Activated naive CD8-positive, alpha-beta T cell treated with anti-CD3 and anti-CD28 coated beads, Interleukin-2, amount 50 U/mL, for 24 hours (primary cell): ENCODE measurements around the gene UBQLNL.

Experiments used
- ATAC-seq: fragments of 150-1000 bp; cut with Tn5 transposase; one replicate; pipeline ENCODE4 v1.10.0; 2021
- DNase-seq: peaks from one replicate; pipeline ENCODE4 v3.0.0; 2021
- H3K27ac Mint-ChIP-seq: one replicate; pipeline ENCODE4 v1.8.0; 2021; ENCODE audit warnings: mild to moderate bottlenecking, mixed read lengths
- H3K27me3 Mint-ChIP-seq: one replicate; pipeline ENCODE4 v1.8.0; 2021; ENCODE audit warnings: mixed read lengths
- H3K36me3 Mint-ChIP-seq: one replicate; pipeline ENCODE4 v1.8.0; 2021; ENCODE audit warnings: low read depth, mixed read lengths
- H3K4me1 Mint-ChIP-seq: one replicate; pipeline ENCODE4 v1.8.0; 2021; ENCODE audit warnings: mixed read lengths
- H3K4me3 Mint-ChIP-seq: one replicate; pipeline ENCODE4 v1.8.0; 2021; ENCODE audit warnings: mild to moderate bottlenecking, moderate library complexity, mixed read lengths
- H3K9me3 Mint-ChIP-seq: one replicate; pipeline ENCODE4 v1.8.0; 2021; ENCODE audit warnings: mixed read lengths

UBQLNL gene

GRCh38 chr11:5527716-5528115, 11.2 kb upstream of the UBQLNL start:
- Mint-ChIP-seq H3K27me3 (no peaks in the 10 kb centered on the region), H3K36me3 (no peaks in the 10 kb centered on the region)
- no peak for ATAC-seq

GRCh38 chr11:5524756-5525155, 8.3 kb upstream of the UBQLNL start:
- H3K36me3 Mint-ChIP-seq, result no peaks in the 10 kb centered on the region
- ATAC-seq, result no peak
- no peak overlapping the region for H3K27ac Mint-ChIP-seq
- H3K4me1 Mint-ChIP-seq, result no peaks in the 10 kb centered on the region
- no peaks in the 10 kb centered on the region for H3K27me3 Mint-ChIP-seq
- H3K9me3 Mint-ChIP-seq, result no peaks in the 10 kb centered on the region
- H3K4me3 Mint-ChIP-seq, result no peak overlapping the region
- DNase-seq, result no peak

More at GRCh38 chr11:5527716-5528115, 11.2 kb upstream of the UBQLNL start:
- H3K9me3 Mint-ChIP-seq, result no peaks in the 10 kb centered on the region
- DNase-seq, result no peak
- no peak overlapping the region for H3K27ac Mint-ChIP-seq
- no peak overlapping the region for H3K4me3 Mint-ChIP-seq
- H3K4me1 Mint-ChIP-seq, result no peaks in the 10 kb centered on the region

- Mint-ChIP-seq H3K4me3 (no peak overlapping the region), H3K9me3 (no peaks in the 10 kb centered on the region), H3K4me1 (no peaks in the 10 kb centered on the region), H3K27ac (no peak overlapping the region), H3K27me3 (no peaks in the 10 kb centered on the region), H3K36me3 (no peaks in the 10 kb centered on the region)
- DNase-seq, result no peak
- ATAC-seq, result no peak
Observed at GRCh38 chr11:5522308-5522707, 5.8 kb upstream of the UBQLNL start.

GRCh38 chr11:5521540-5521939, 5.0 kb upstream of the UBQLNL start:
- H3K9me3 Mint-ChIP-seq, result no peaks in the 10 kb centered on the region
- no peak for DNase-seq
- ATAC-seq, result no peak
- no peaks in the 10 kb centered on the region for H3K27me3 Mint-ChIP-seq
- H3K27ac Mint-ChIP-seq, result no peak overlapping the region
- H3K4me3 Mint-ChIP-seq, result no peak overlapping the region
- H3K4me1 Mint-ChIP-seq, result no peaks in the 10 kb centered on the region
- H3K36me3 Mint-ChIP-seq, result no peaks in the 10 kb centered on the region

GRCh38 chr11:5514841-5515240, 1.7 kb downstream of the UBQLNL start:
- ATAC-seq (no peak), DNase-seq (no peak)
- Mint-ChIP-seq H3K9me3 (no peaks in the 10 kb centered on the region), H3K27ac (no peak overlapping the region), H3K4me3 (no peak overlapping the region), H3K27me3 (no peaks in the 10 kb centered on the region), H3K4me1 (no peaks in the 10 kb centered on the region), H3K36me3 (no peaks in the 10 kb centered on the region)

- H3K4me3 Mint-ChIP-seq, result no peak within 1 kb of the TSS
Observed at GRCh38 chr11:5509803-5510202, 6.7 kb downstream of the UBQLNL start, which contains the start of gene UBQLN3. UBQLN3 (minus strand) TSS chr11:5509957; CDS start chr11:5509558, 399 bp downstream.

GRCh38 chr11:5508605-5509004, 7.9 kb downstream of the UBQLNL start:
- DNase-seq, result no peak
- no peak overlapping the region for H3K27ac Mint-ChIP-seq
- ATAC-seq, result peak; percentile 29
- no peaks in the 10 kb centered on the region for H3K9me3 Mint-ChIP-seq
- no peaks in the 10 kb centered on the region for H3K4me1 Mint-ChIP-seq
- H3K27me3 Mint-ChIP-seq, result peaks cover 2% of the 10 kb centered on the region
- H3K4me3 Mint-ChIP-seq, result no peak overlapping the region
- no peaks in the 10 kb centered on the region for H3K36me3 Mint-ChIP-seq

More at GRCh38 chr11:5509803-5510202, 6.7 kb downstream of the UBQLNL start, which contains the start of gene UBQLN3:
- H3K36me3 Mint-ChIP-seq, result no peaks in the 10 kb centered on the region
- ATAC-seq, result no peak
- peaks cover 2% of the 10 kb centered on the region for H3K27me3 Mint-ChIP-seq
- no peak within 1 kb of the TSS for H3K27ac Mint-ChIP-seq
- DNase-seq, result no peak
- no peaks in the 10 kb centered on the region for H3K4me1 Mint-ChIP-seq
- no peaks in the 10 kb centered on the region for H3K9me3 Mint-ChIP-seq

GRCh38 chr11:5507933-5508305, 8.6 kb downstream of the UBQLNL start:
- ATAC-seq (no peak), DNase-seq (no peak)
- no peak overlapping the region for H3K4me3 Mint-ChIP-seq
- H3K36me3 Mint-ChIP-seq, result no peaks in the 10 kb centered on the region
- no peak overlapping the region for H3K27ac Mint-ChIP-seq
- peaks cover 2% of the 10 kb centered on the region for H3K27me3 Mint-ChIP-seq
- no peaks in the 10 kb centered on the region for H3K9me3 Mint-ChIP-seq
- no peaks in the 10 kb centered on the region for H3K4me1 Mint-ChIP-seq

GRCh38 chr11:5507177-5507932, 9.1 kb downstream of the UBQLNL start:
- H3K4me3 Mint-ChIP-seq, result no peak overlapping the region
- H3K4me1 Mint-ChIP-seq, result no peaks in the 10 kb centered on the region
- no peaks in the 10 kb centered on the region for H3K9me3 Mint-ChIP-seq
- H3K27ac Mint-ChIP-seq, result no peak overlapping the region
- peaks cover 2% of the 10 kb centered on the region for H3K27me3 Mint-ChIP-seq
- H3K36me3 Mint-ChIP-seq, result no peaks in the 10 kb centered on the region
- DNase-seq (no peak), ATAC-seq (no peak)

GRCh38 chr11:5505363-5506048, 11.0 kb downstream of the UBQLNL start:
- no peak for DNase-seq
- no peak for ATAC-seq
- Mint-ChIP-seq H3K36me3 (no peaks in the 10 kb centered on the region), H3K27me3 (peaks cover 4% of the 10 kb centered on the region), H3K9me3 (no peaks in the 10 kb centered on the region), H3K27ac (no peak overlapping the region), H3K4me1 (no peaks in the 10 kb centered on the region), H3K4me3 (no peak overlapping the region)

- no peak for DNase-seq
- no peak overlapping the region for H3K27ac Mint-ChIP-seq
- H3K36me3 Mint-ChIP-seq, result no peaks in the 10 kb centered on the region
- H3K27me3 Mint-ChIP-seq, result peaks cover 2% of the 10 kb centered on the region
- H3K4me3 Mint-ChIP-seq, result no peak overlapping the region
- H3K4me1 Mint-ChIP-seq, result no peaks in the 10 kb centered on the region
- ATAC-seq, result no peak
- H3K9me3 Mint-ChIP-seq, result no peaks in the 10 kb centered on the region
Observed at GRCh38 chr11:5504403-5504921, 12.0 kb downstream of the UBQLNL start.

GRCh38 chr11:5500393-5500801, 16.1 kb downstream of the UBQLNL start:
- no peak for DNase-seq
- Mint-ChIP-seq H3K27me3 (peaks cover 2% of the 10 kb centered on the region), H3K4me3 (no peak overlapping the region), H3K9me3 (no peaks in the 10 kb centered on the region), H3K4me1 (no peaks in the 10 kb centered on the region), H3K36me3 (no peaks in the 10 kb centered on the region), H3K27ac (no peak overlapping the region)
- ATAC-seq, result no peak

GRCh38 chr11:5499671-5500070, 16.8 kb downstream of the UBQLNL start:
- peaks cover 2% of the 10 kb centered on the region for H3K27me3 Mint-ChIP-seq
- no peak overlapping the region for H3K4me3 Mint-ChIP-seq
- no peaks in the 10 kb centered on the region for H3K9me3 Mint-ChIP-seq

GRCh38 chr11:5489576-5490357, 26.7 kb downstream of the UBQLNL start:
- ATAC-seq (no peak), DNase-seq (no peak)
- Mint-ChIP-seq H3K9me3 (no peaks in the 10 kb centered on the region), H3K27me3 (peaks cover 16% of the 10 kb centered on the region), H3K27ac (no peak overlapping the region), H3K4me3 (no peak overlapping the region), H3K36me3 (no peaks in the 10 kb centered on the region), H3K4me1 (peaks cover 5% of the 10 kb centered on the region)

More at GRCh38 chr11:5499671-5500070, 16.8 kb downstream of the UBQLNL start:
- Mint-ChIP-seq H3K36me3 (no peaks in the 10 kb centered on the region), H3K27ac (no peak overlapping the region), H3K4me1 (no peaks in the 10 kb centered on the region)
- ATAC-seq, result no peak
- DNase-seq, result no peak
